GM23338 (cell line): ENCODE measurements around the gene DLGAP3.
A peak's percentile ranks its signal among the peaks of the same experiment; 100 is the strongest.

ENCODE experiments used
- CREB1 ChIP-seq: fragments of 250-450 bp; sonication (Bioruptor Pico); IDR thresholded peaks from 2 replicates; pipeline ENCODE4 v1.5.0; 2020; ENCODE audit warnings: low read depth, mild to moderate bottlenecking, moderate library complexity
- CTCF ChIP-seq, 2 experiments: fragments of 200-600 bp in 1 of 2; sonication (generic) in 1 of 2; conservative IDR thresholded peaks; 2 replicates each; pipeline versions ENCODE4 v1.5.1 to v1.6.1; 2016 to 2017; ENCODE audit warnings: antibody characterized with exemption in 2 of 2, low read depth in 2 of 2, mild to moderate bottlenecking in 2 of 2, moderate library complexity in 1 of 2
- ETS1 ChIP-seq: IDR thresholded peaks from 2 replicates; pipeline ENCODE4 v1.6.1; 2016; ENCODE audit warnings: antibody characterized with exemption
- EZH2 ChIP-seq: fragments of 200-600 bp; sonication (generic); IDR thresholded peaks from one replicate; pipeline ENCODE4 v1.8.0; 2017; ENCODE audit warnings: antibody characterized with exemption, mild to moderate bottlenecking, low read depth; ENCODE audit not compliant: unreplicated experiment
- EZH2phosphoT487 ChIP-seq: fragments of 200-600 bp; sonication (generic); IDR thresholded peaks from one replicate; pipeline ENCODE4 v1.8.1; 2018; ENCODE audit warnings: antibody characterized with exemption; ENCODE audit not compliant: unreplicated experiment
- NANOG ChIP-seq: IDR thresholded peaks from 2 replicates; pipeline ENCODE4 v1.6.1; 2016; ENCODE audit warnings: antibody characterized with exemption, borderline replicate concordance
- POLR2AphosphoS5 ChIP-seq: IDR thresholded peaks from 2 replicates; pipeline ENCODE4 v1.6.1; 2016; ENCODE audit warnings: antibody characterized with exemption, low read depth
- ZNF114 ChIP-seq: fragments of 250-450 bp; sonication (Bioruptor Pico); IDR thresholded peaks from 2 replicates; pipeline ENCODE4 v1.5.0; 2020; ENCODE audit warnings: mild to moderate bottlenecking, moderate library complexity
- TF ChIP-seq, protein P1 (sequence below): IDR thresholded peaks from one replicate; pipeline ENCODE4 v1.6.1; 2018; ENCODE audit warnings: antibody characterized with exemption; ENCODE audit not compliant: unreplicated experiment

- TF ChIP-seq CREB1 (CRISPR knock-in tag) (no peak), POLR2AphosphoS5 (no peak), CTCF (conservative IDR thresholded peaks at IDR 0.05; ENCODE audit: low read depth in 2 of 2) (no peak), ZNF114 (CRISPR knock-in tag) (no peak), EZH2 (no peak), EZH2phosphoT487 (no peak), ETS1 (no peak), NANOG (no peak)
- TF ChIP-seq, protein P1, sequence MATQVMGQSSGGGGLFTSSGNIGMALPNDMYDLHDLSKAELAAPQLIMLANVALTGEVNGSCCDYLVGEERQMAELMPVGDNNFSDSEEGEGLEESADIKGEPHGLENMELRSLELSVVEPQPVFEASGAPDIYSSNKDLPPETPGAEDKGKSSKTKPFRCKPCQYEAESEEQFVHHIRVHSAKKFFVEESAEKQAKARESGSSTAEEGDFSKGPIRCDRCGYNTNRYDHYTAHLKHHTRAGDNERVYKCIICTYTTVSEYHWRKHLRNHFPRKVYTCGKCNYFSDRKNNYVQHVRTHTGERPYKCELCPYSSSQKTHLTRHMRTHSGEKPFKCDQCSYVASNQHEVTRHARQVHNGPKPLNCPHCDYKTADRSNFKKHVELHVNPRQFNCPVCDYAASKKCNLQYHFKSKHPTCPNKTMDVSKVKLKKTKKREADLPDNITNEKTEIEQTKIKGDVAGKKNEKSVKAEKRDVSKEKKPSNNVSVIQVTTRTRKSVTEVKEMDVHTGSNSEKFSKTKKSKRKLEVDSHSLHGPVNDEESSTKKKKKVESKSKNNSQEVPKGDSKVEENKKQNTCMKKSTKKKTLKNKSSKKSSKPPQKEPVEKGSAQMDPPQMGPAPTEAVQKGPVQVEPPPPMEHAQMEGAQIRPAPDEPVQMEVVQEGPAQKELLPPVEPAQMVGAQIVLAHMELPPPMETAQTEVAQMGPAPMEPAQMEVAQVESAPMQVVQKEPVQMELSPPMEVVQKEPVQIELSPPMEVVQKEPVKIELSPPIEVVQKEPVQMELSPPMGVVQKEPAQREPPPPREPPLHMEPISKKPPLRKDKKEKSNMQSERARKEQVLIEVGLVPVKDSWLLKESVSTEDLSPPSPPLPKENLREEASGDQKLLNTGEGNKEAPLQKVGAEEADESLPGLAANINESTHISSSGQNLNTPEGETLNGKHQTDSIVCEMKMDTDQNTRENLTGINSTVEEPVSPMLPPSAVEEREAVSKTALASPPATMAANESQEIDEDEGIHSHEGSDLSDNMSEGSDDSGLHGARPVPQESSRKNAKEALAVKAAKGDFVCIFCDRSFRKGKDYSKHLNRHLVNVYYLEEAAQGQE, result peak; percentile 19
Measured at GRCh38 chr1:34918386-34918976, 11.0 kb downstream of the DLGAP3 start.
